Lower lobe of right lung (tissue), 2 donors: ENCODE results near the gene NYNRIN. TPM values are rescaled to one million over a fixed set of nuclear protein-coding genes. Genes with fewer than 3 reads are reported as not detected.
A peak's percentile ranks its signal among the peaks of the same experiment; 100 is the strongest.

Source experiments
- ATAC-seq, 2 donors: fragments of 200-7000 bp; cut with Tn5 transposase; one replicate each; pipeline ENCODE4 v1.9.1; 2020 to 2022; ENCODE audit warnings: mild to moderate bottlenecking in 2 of 2, moderate library complexity in 2 of 2
- DNase-seq: peaks from one replicate; pipeline ENCODE4 v3.0.0-alpha.2; 2020
- H3K27ac ChIP-seq: fragments of 200-600 bp; one replicate; pipeline ENCODE4 v1.8.0; 2022
- H3K27me3 ChIP-seq: fragments of 200-600 bp; one replicate; pipeline ENCODE4 v1.8.0; 2022; ENCODE audit warnings: low read depth
- H3K36me3 ChIP-seq: fragments of 200-600 bp; one replicate; pipeline ENCODE4 v1.8.0; 2022; ENCODE audit warnings: mild to moderate bottlenecking
- H3K4me1 ChIP-seq: fragments of 200-600 bp; one replicate; pipeline ENCODE4 v1.8.0; 2022
- H3K4me3 ChIP-seq: fragments of 200-600 bp; one replicate; pipeline ENCODE4 v1.8.0; 2022; ENCODE audit warnings: mild to moderate bottlenecking
- H3K9me3 ChIP-seq: fragments of 200-600 bp; one replicate; pipeline ENCODE4 v1.8.0; 2022
- intact Hi-C: fragments of 100-400 bp; cut with DNase I; formaldehyde crosslinking; loops from one replicate; pipeline ENCODE4 v1.11.0; 2022
- total RNA-seq: library from RNA; stranded (reverse); fragmentation: NEBNext Ultra II Directional; extraction: Animal tissue kit (Norgen Biotek cat#: 25700); gene quantifications from one replicate; pipeline ENCODE4 v1.2.1, GENCODE V29; 2021
- TF ChIP-seq, protein P1 (sequence below): fragments of 200-600 bp; IDR thresholded peaks from one replicate; pipeline ENCODE4 v1.8.0; 2022; ENCODE audit warnings: antibody characterized with exemption, mild to moderate bottlenecking
- donor health status: DM: no; HTN: yes; CAD: no; lungs with severe emphysema.

The NYNRIN gene
- total RNA-seq, 1 donor from 2014 or later, result 17.9 TPM

DNA sequence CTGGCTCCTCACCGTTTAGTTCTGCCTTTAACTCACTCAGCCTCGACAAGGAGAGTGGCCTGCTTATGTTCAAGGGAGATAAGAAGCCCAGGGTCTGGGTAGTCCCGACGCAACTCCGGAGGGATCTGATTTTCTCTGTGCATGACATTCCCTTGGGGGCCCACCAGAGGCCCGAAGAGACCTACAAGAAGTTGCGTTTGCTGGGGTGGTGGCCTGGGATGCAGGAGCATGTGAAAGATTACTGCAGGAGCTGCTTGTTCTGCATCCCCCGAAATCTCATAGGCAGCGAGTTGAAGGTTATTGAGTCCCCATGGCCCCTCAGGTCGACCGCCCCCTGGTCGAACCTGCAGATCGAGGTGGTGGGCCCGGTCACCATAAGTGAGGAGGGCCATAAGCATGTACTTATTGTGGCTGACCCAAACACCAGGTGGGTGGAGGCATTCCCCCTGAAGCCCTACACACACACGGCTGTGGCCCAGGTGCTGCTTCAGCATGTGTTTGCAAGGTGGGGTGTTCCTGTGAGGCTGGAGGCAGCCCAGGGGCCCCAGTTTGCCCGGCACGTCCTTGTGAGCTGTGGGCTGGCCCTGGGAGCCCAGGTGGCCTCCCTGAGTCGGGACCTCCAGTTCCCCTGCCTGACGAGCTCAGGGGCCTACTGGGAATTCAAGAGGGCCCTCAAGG lies 17.6 kb downstream of the NYNRIN start:
- no peak overlapping the region for H3K4me3 ChIP-seq
- TF ChIP-seq, protein P1, sequence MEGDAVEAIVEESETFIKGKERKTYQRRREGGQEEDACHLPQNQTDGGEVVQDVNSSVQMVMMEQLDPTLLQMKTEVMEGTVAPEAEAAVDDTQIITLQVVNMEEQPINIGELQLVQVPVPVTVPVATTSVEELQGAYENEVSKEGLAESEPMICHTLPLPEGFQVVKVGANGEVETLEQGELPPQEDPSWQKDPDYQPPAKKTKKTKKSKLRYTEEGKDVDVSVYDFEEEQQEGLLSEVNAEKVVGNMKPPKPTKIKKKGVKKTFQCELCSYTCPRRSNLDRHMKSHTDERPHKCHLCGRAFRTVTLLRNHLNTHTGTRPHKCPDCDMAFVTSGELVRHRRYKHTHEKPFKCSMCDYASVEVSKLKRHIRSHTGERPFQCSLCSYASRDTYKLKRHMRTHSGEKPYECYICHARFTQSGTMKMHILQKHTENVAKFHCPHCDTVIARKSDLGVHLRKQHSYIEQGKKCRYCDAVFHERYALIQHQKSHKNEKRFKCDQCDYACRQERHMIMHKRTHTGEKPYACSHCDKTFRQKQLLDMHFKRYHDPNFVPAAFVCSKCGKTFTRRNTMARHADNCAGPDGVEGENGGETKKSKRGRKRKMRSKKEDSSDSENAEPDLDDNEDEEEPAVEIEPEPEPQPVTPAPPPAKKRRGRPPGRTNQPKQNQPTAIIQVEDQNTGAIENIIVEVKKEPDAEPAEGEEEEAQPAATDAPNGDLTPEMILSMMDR, result no peak
- ATAC-seq (no peak), DNase-seq (no peak)
- H3K9me3 ChIP-seq, result no peaks in the 10 kb centered on the region
- H3K4me1 ChIP-seq, result peaks cover 9% of the 10 kb centered on the region
- H3K36me3 ChIP-seq, result peaks cover 32% of the 10 kb centered on the region
- no peaks in the 10 kb centered on the region for H3K27me3 ChIP-seq
- no peak overlapping the region for H3K27ac ChIP-seq
- intact Hi-C loops, result loop anchor here (10.0 kb wide), 1 partner anchor 52 kb away; the partner anchor contains the start of gene NFATC4

DNA sequence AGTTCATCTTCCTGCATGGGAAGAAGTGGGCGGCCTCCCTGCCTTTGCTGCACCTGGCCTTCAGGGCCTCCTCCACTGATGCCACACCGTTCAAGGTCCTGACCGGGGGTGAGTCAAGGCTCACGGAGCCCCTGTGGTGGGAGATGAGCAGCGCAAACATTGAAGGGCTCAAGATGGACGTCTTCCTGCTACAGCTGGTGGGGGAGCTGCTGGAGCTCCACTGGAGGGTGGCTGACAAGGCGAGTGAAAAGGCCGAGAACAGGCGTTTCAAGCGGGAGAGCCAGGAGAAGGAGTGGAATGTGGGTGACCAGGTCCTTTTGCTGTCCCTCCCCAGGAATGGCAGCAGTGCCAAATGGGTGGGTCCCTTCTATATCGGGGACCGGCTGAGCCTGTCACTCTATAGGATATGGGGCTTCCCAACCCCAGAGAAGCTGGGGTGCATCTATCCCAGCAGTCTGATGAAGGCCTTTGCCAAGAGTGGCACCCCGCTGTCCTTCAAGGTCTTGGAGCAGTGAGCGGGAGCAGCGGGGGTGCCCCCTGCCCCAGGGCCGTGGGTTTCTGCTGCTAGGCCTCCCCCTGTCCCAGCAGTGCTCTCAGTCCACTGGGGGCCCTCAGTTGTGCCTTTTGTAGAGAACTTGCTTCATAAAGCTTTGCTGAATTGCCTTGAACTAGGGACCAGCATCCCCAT lies 18.3 kb downstream of the NYNRIN start:
- Histone ChIP-seq H3K4me3 (no peak overlapping the region), H3K27me3 (no peaks in the 10 kb centered on the region), H3K36me3 (peaks cover 27% of the 10 kb centered on the region), H3K27ac (no peak overlapping the region), H3K9me3 (no peaks in the 10 kb centered on the region), H3K4me1 (peaks cover 9% of the 10 kb centered on the region)
- DNase-seq (no peak), ATAC-seq (no peak)
- TF ChIP-seq, protein P1, result no peak
- intact Hi-C loops, result loop anchor here (10.0 kb wide), 1 partner anchor 52 kb away; the partner anchor contains the start of gene NFATC4

DNA sequence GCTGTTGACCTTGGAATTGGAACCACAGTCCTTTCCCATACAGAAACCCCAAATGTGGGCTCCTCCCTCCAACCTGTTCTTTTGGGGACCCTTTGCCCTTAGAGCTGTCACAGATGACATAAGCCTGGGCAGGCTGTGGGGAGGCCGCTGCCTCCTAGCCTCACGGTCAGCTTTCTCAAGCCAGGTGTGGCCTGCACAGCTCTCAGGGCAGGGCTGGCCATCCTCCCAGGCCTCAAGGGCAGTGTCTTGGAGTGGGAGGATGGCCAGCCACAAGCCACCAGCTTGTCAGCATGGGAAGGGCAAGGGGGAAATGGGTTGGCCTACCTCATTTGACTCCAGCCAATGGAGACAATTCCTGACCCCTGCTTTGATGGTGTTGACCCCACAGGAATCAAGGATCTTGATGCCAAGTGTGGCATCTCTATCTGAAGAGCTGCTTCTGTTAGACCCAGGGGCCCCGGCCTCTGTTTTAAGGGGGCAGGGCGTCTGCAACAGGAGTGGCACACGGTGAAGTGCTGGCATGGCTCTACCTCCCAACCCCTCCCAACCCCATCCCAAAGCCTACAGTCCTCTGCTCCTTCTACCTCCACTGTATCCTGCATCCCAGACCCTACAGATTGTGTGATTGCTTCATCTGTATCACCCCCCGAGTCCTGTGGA lies 19.2 kb downstream of the NYNRIN start:
- Histone ChIP-seq H3K27ac (no peak overlapping the region), H3K36me3 (peaks cover 23% of the 10 kb centered on the region), H3K4me3 (no peak overlapping the region), H3K4me1 (peaks cover 16% of the 10 kb centered on the region), H3K9me3 (no peaks in the 10 kb centered on the region), H3K27me3 (no peaks in the 10 kb centered on the region)
- DNase-seq, result no peak
- TF ChIP-seq, protein P1, result no peak
- intact Hi-C loops, result loop anchor here (10.0 kb wide), 1 partner anchor 53 kb away; the partner anchor contains the start of gene NFATC4
- ATAC-seq, result no peak

DNA sequence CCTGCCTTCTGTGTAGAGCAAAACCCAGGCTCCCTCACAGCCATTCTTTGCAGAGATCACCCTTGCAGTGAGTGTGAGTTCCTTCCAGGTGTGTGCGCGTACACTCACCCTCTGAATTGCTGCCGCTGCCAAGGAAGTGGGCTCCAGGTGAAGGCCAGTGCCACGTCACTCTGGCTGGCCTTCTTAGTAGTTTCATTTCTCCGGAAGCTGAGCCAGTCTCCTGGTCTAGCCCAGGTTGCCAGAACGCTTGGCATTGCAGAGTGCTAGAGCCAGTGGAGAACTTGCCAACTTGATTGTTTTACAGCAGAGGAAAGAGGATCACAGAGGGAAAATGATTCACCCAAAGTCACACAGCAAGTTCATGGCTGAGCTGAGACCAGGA lies 19.7 kb downstream of the NYNRIN start:
- peaks cover 16% of the 10 kb centered on the region for H3K4me1 ChIP-seq
- no peak overlapping the region for H3K27ac ChIP-seq
- H3K9me3 ChIP-seq, result no peaks in the 10 kb centered on the region
- TF ChIP-seq, protein P1, result no peak
- H3K27me3 ChIP-seq, result no peaks in the 10 kb centered on the region
- ATAC-seq, result peak; percentile 32 to 65
- intact Hi-C loops, result loop anchor here (10.0 kb wide), 1 partner anchor 54 kb away; the partner anchor contains the start of gene NFATC4
- H3K4me3 ChIP-seq, result no peak overlapping the region
- peaks cover 18% of the 10 kb centered on the region for H3K36me3 ChIP-seq
- DNase-seq, result no peak

DNA sequence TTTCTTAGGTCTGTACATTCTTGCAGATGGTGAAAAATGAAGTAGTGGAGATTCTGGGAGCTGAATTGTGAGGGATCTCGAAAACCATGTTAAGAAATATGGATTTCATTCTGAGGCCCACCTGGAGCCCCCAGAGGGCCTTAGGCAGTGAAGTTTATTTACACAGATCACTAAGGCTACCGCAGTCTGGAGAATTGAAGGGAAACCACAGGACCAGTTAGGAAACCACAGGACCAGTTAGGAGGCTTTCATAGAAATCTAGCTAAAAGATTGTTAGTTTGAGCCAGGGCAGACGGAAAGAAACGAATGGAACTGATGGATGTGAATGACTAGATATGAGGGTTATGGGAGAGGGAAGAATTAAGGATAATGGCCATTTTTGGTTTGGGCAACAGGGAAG lies 23.5 kb downstream of the NYNRIN start:
- DNase-seq (no peak), ATAC-seq (no peak)
- Histone ChIP-seq H3K9me3 (no peaks in the 10 kb centered on the region), H3K27me3 (no peaks in the 10 kb centered on the region), H3K27ac (no peak overlapping the region), H3K4me3 (no peak overlapping the region), H3K4me1 (peaks cover 41% of the 10 kb centered on the region), H3K36me3 (no peaks in the 10 kb centered on the region)
- intact Hi-C loops, result no loop called here
- TF ChIP-seq, protein P1, result no peak
